ENCODE measurements around the gene CNTN1. TPM values are rescaled to one million over a fixed set of nuclear protein-coding genes. Genes with fewer than 3 reads are reported as not detected.

Gene CNTN1
- total RNA-seq, 1 donor, result 0.36 TPM

DNA sequence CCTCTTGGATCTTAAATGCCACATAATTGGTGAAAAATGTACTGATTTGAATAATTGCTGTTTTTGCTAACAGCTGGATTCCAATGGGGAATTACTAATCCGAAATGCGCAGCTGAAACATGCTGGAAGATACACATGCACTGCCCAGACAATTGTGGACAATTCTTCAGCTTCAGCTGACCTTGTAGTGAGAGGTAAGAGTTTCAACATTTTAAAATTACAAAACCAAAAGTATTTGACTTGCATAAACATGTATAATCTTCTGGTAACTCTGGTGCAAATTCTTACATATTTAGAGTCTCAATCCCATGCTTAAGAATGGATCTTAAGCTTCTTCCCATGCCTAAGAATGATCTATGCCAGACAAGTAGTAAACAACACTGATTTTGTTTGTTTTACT lies 266.8 kb downstream of the CNTN1 start:
- no peaks in the 10 kb centered on the region for H3K9me3 ChIP-seq (ENCODE audit: low read depth, low read length)
- no peak for DNase-seq (ENCODE audit: insufficient read length, low spot score, missing footprints)
- TF ChIP-seq CTCF (IDR thresholded peaks at IDR 0.05; ENCODE audit: extremely low read depth, low read depth, low read length), result no peak
- H3K27ac ChIP-seq (ENCODE audit: low read depth, low read length), result no peak overlapping the region
- H3K27me3 ChIP-seq (ENCODE audit: insufficient read depth, low read length), result no peaks in the 10 kb centered on the region
- H4K20me1 ChIP-seq (ENCODE audit: insufficient read depth, low read length), result no peaks in the 10 kb centered on the region
- H2AFZ ChIP-seq (ENCODE audit: low read length), result no peak overlapping the region
- no peaks in the 10 kb centered on the region for H3K4me1 ChIP-seq (ENCODE audit: insufficient read depth, low read length)
- H3K36me3 ChIP-seq (ENCODE audit: insufficient read depth, low read length), result no peaks in the 10 kb centered on the region
- no peaks in the 10 kb centered on the region for H3K79me2 ChIP-seq (ENCODE audit: insufficient read depth, low read length)
- H3K4me3 ChIP-seq (ENCODE audit: insufficient read depth, low read length), result no peak overlapping the region
- H3K4me2 ChIP-seq (ENCODE audit: insufficient read depth, low read length), result no peak overlapping the region

- Histone ChIP-seq H3K4me1 (ENCODE audit: insufficient read depth, low read length) (no peaks in the 10 kb centered on the region), H3K27ac (ENCODE audit: low read depth, low read length) (no peak overlapping the region), H3K27me3 (ENCODE audit: insufficient read depth, low read length) (no peaks in the 10 kb centered on the region), H2AFZ (ENCODE audit: low read length) (no peak overlapping the region), H4K20me1 (ENCODE audit: insufficient read depth, low read length) (no peaks in the 10 kb centered on the region), H3K79me2 (ENCODE audit: insufficient read depth, low read length) (no peaks in the 10 kb centered on the region), H3K9me3 (ENCODE audit: low read depth, low read length) (no peaks in the 10 kb centered on the region), H3K36me3 (ENCODE audit: insufficient read depth, low read length) (no peaks in the 10 kb centered on the region), H3K4me3 (ENCODE audit: insufficient read depth, low read length) (no peak overlapping the region), H3K4me2 (ENCODE audit: insufficient read depth, low read length) (no peak overlapping the region)
- no peak for DNase-seq (ENCODE audit: insufficient read length, low spot score, missing footprints)
- no peak for TF ChIP-seq CTCF (IDR thresholded peaks at IDR 0.05; ENCODE audit: extremely low read depth, low read depth, low read length)
Measured at GRCh38 chr12:40963751-40964150, 271.5 kb downstream of the CNTN1 start.

DNA sequence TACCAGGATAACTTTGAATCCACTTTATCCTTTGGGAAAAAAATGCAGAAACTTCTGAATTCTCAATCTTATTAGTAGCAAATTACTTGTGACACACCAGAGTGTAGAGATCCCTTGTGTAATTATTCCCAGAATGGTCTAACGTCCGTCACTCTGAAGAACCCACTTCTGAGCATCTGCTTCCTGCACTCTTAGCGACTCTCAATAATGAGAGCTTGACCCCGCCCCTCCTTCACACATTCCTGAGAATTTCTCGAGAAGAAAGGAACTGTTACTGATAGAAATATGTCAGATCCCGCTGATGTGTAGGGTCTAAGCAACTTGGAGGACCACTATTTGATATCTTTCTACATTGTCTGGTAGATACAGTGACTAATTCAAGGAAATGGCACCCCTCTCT lies 277.6 kb downstream of the CNTN1 start:
- H3K4me1 ChIP-seq (ENCODE audit: insufficient read depth, low read length), result no peaks in the 10 kb centered on the region
- H2AFZ ChIP-seq (ENCODE audit: low read length), result no peak overlapping the region
- H3K27me3 ChIP-seq (ENCODE audit: insufficient read depth, low read length), result no peaks in the 10 kb centered on the region
- no peak for DNase-seq (ENCODE audit: insufficient read length, low spot score, missing footprints)
- no peak for TF ChIP-seq CTCF (IDR thresholded peaks at IDR 0.05; ENCODE audit: extremely low read depth, low read depth, low read length)
- H3K27ac ChIP-seq (ENCODE audit: low read depth, low read length), result no peak overlapping the region
- H3K36me3 ChIP-seq (ENCODE audit: insufficient read depth, low read length), result no peaks in the 10 kb centered on the region
- H3K79me2 ChIP-seq (ENCODE audit: insufficient read depth, low read length), result no peaks in the 10 kb centered on the region
- no peaks in the 10 kb centered on the region for H4K20me1 ChIP-seq (ENCODE audit: insufficient read depth, low read length)
- no peaks in the 10 kb centered on the region for H3K9me3 ChIP-seq (ENCODE audit: low read depth, low read length)
- no peak overlapping the region for H3K4me2 ChIP-seq (ENCODE audit: insufficient read depth, low read length)
- no peak overlapping the region for H3K4me3 ChIP-seq (ENCODE audit: insufficient read depth, low read length)

DNA sequence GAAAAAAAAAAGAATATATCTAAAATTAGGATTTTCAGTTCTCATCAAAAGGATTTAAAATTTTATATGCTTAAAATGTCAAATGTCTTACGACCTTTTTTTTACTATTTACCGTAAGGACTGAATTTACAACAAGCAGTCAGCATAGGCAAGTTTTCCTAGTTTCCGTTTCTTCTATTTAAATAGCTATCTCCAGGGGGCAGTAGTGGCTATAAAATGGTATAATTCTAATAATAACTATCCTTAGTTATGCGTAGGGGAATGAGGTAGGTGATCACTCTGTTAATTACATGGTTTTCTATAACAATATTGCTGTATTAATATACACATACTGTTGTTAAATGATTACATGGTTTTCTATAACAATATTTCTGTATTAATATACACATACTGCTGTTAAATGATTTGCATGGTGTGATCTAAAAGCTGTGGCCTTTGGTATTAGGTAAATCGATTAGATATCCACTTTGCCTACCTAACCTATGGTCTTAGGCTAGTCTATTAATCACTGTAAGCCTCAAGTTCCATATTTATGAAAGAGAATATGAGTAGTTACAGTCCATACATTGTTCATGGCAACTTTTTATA lies 278.2 kb downstream of the CNTN1 start:
- H3K36me3 ChIP-seq (ENCODE audit: insufficient read depth, low read length), result no peaks in the 10 kb centered on the region
- no peak overlapping the region for H3K4me3 ChIP-seq (ENCODE audit: insufficient read depth, low read length)
- H3K27ac ChIP-seq (ENCODE audit: low read depth, low read length), result no peak overlapping the region
- no peaks in the 10 kb centered on the region for H3K4me1 ChIP-seq (ENCODE audit: insufficient read depth, low read length)
- no peaks in the 10 kb centered on the region for H3K27me3 ChIP-seq (ENCODE audit: insufficient read depth, low read length)
- no peak overlapping the region for H2AFZ ChIP-seq (ENCODE audit: low read length)
- no peaks in the 10 kb centered on the region for H3K9me3 ChIP-seq (ENCODE audit: low read depth, low read length)
- no peak for TF ChIP-seq CTCF (IDR thresholded peaks at IDR 0.05; ENCODE audit: extremely low read depth, low read depth, low read length)
- no peak overlapping the region for H3K4me2 ChIP-seq (ENCODE audit: insufficient read depth, low read length)
- DNase-seq (ENCODE audit: insufficient read length, low spot score, missing footprints), result no peak
- H4K20me1 ChIP-seq (ENCODE audit: insufficient read depth, low read length), result no peaks in the 10 kb centered on the region
- no peaks in the 10 kb centered on the region for H3K79me2 ChIP-seq (ENCODE audit: insufficient read depth, low read length)
